KOPT-K1 (cell line): Measurements from ENCODE around the gene ZNF839.
"Not testable (repeated sequence)": the region's sequence is repeated elsewhere in the genome, so short reads cannot be mapped to it uniquely, and the experiment has no call there.

Experiments used
- H3K27ac ChIP-seq: fragments of 200-600 bp; sonication (generic); 2 replicates; pipeline ENCODE4 v1.5.1; 2016; ENCODE audit warnings: antibody characterized with exemption, mild to moderate bottlenecking, low read depth, low read length; ENCODE audit not compliant: poor library complexity, severe bottlenecking
- H3K36me3 ChIP-seq: fragments of 200-600 bp; sonication (generic); 2 replicates; pipeline ENCODE4 v1.5.1; 2017; ENCODE audit warnings: antibody characterized with exemption, mild to moderate bottlenecking, low read length, moderate library complexity; ENCODE audit not compliant: insufficient read depth
- H3K9me3 ChIP-seq: fragments of 200-600 bp; sonication (generic); 2 replicates; pipeline ENCODE4 v1.5.1; 2017; ENCODE audit warnings: antibody characterized with exemption, low read length, mild to moderate bottlenecking; ENCODE audit not compliant: insufficient read depth, poor library complexity, severe bottlenecking

Gene ZNF839

GRCh38 chr14:102346645-102347044 is 27.1 kb downstream of the ZNF839 start:
- no peak overlapping the region for H3K27ac ChIP-seq
- H3K9me3 ChIP-seq = no peaks in the 10 kb centered on the region
- peaks cover 87% of the 10 kb centered on the region for H3K36me3 ChIP-seq

GRCh38 chr14:102348376-102348775 is 28.8 kb downstream of the ZNF839 start:
- H3K36me3 ChIP-seq = peaks cover 84% of the 10 kb centered on the region
- no peaks in the 10 kb centered on the region for H3K9me3 ChIP-seq
- H3K27ac ChIP-seq = no peak overlapping the region

- H3K27ac ChIP-seq = no peak overlapping the region
- H3K36me3 ChIP-seq = peaks cover 84% of the 10 kb centered on the region
- H3K9me3 ChIP-seq = no peaks in the 10 kb centered on the region
These were observed 31.5 kb downstream of the ZNF839 start for GRCh38 chr14:102351023-102351422.

GRCh38 chr14:102351593-102351992 is 32.0 kb downstream of the ZNF839 start:
- peaks cover 86% of the 10 kb centered on the region for H3K36me3 ChIP-seq
- not testable (repeated sequence) for H3K27ac ChIP-seq, H3K9me3 ChIP-seq

- peaks cover 86% of the 10 kb centered on the region for H3K36me3 ChIP-seq
- H3K27ac ChIP-seq = no peak overlapping the region
- H3K9me3 ChIP-seq = no peaks in the 10 kb centered on the region
These were observed 32.7 kb downstream of the ZNF839 start for GRCh38 chr14:102352213-102352612.

- H3K36me3 ChIP-seq = peaks cover 86% of the 10 kb centered on the region
- no peak overlapping the region for H3K27ac ChIP-seq
- H3K9me3 ChIP-seq = no peaks in the 10 kb centered on the region
These were observed 33.6 kb downstream of the ZNF839 start for GRCh38 chr14:102353126-102353619.

GRCh38 chr14:102356280-102356679 is 36.7 kb downstream of the ZNF839 start:
- Histone ChIP-seq H3K27ac (no peak overlapping the region), H3K9me3 (no peaks in the 10 kb centered on the region), H3K36me3 (peaks cover 68% of the 10 kb centered on the region)

- Histone ChIP-seq H3K9me3 (no peaks in the 10 kb centered on the region), H3K27ac (no peak overlapping the region), H3K36me3 (peaks cover 44% of the 10 kb centered on the region)
These were observed 39.8 kb downstream of the ZNF839 start for GRCh38 chr14:102359341-102359740.

- Histone ChIP-seq H3K9me3 (no peaks in the 10 kb centered on the region), H3K36me3 (peaks cover 34% of the 10 kb centered on the region), H3K27ac (no peak overlapping the region)
These were observed 40.8 kb downstream of the ZNF839 start for GRCh38 chr14:102360388-102360787.

GRCh38 chr14:102362084-102362483 is 42.5 kb downstream of the ZNF839 start:
- H3K27ac ChIP-seq = peak overlapping the region; percentile 72
- no peaks in the 10 kb centered on the region for H3K9me3 ChIP-seq
- peaks cover 17% of the 10 kb centered on the region; the same call in 1 of the 2 replicates for H3K36me3 ChIP-seq

- Histone ChIP-seq H3K27ac (peak within 1 kb of the TSS; percentile 72), H3K36me3 (peaks cover 11% of the 10 kb centered on the region; the same call in 1 of the 2 replicates), H3K9me3 (no peaks in the 10 kb centered on the region)
These were observed 43.1 kb downstream of the ZNF839 start, which contains the start of the genes CINP and TECPR2 for GRCh38 chr14:102362545-102363181. CINP (minus strand) TSS chr14:102362890; CDS start chr14:102362851, 39 bp downstream. TECPR2 (plus strand) TSS chr14:102362941; CDS start chr14:102376722, 13,781 bp downstream.

GRCh38 chr14:102363182-102363943 is 43.8 kb downstream of the ZNF839 start:
- no peaks in the 10 kb centered on the region for H3K9me3 ChIP-seq
- peaks cover 4% of the 10 kb centered on the region; the same call in 1 of the 2 replicates for H3K36me3 ChIP-seq
- H3K27ac ChIP-seq = peak overlapping the region; percentile 72

GRCh38 chr14:102370305-102370809 is 50.8 kb downstream of the ZNF839 start:
- Histone ChIP-seq H3K27ac (no peak overlapping the region), H3K36me3 (no peaks in the 10 kb centered on the region), H3K9me3 (no peaks in the 10 kb centered on the region)

GRCh38 chr14:102371361-102371760 is 51.8 kb downstream of the ZNF839 start:
- H3K36me3 ChIP-seq = no peaks in the 10 kb centered on the region
- H3K9me3 ChIP-seq = no peaks in the 10 kb centered on the region
- H3K27ac ChIP-seq = no peak overlapping the region

- no peak overlapping the region for H3K27ac ChIP-seq
- peaks cover 11% of the 10 kb centered on the region for H3K36me3 ChIP-seq
These were observed 53.6 kb downstream of the ZNF839 start for GRCh38 chr14:102373110-102373509.

More at GRCh38 chr14:102373110-102373509, 53.6 kb downstream of the ZNF839 start:
- H3K9me3 ChIP-seq = no peaks in the 10 kb centered on the region
